MM.1S (cell line): ENCODE results near the gene EMC8.

ENCODE experiments used
- DNase-seq: peaks from one replicate; pipeline ENCODE4 v3.0.0-alpha.2; 2015
- H2AFZ ChIP-seq: fragments of 300-600 bp; sonication (generic); 2 replicates; pipeline ENCODE4 v1.6.0; 2016; ENCODE audit warnings: antibody characterized with exemption, low read length
- H3F3A ChIP-seq: fragments of 300-600 bp; sonication (generic); 2 replicates; pipeline ENCODE4 v1.6.1; 2016; ENCODE audit warnings: mild to moderate bottlenecking, antibody characterized with exemption, low read length, moderate library complexity, mixed read lengths; ENCODE audit not compliant: insufficient read depth
- H3K27ac ChIP-seq: fragments of 300-600 bp; sonication (generic); 2 replicates; pipeline ENCODE4 v1.5.1; 2016; ENCODE audit warnings: mild to moderate bottlenecking, low read length
- H3K27me3 ChIP-seq: fragments of 300-600 bp; sonication (generic); replicated peaks from 2 replicates; pipeline ENCODE4 v1.6.0; 2016; ENCODE audit warnings: low read length; ENCODE audit not compliant: insufficient read depth
- H3K36me3 ChIP-seq: fragments of 300-600 bp; sonication (generic); replicated peaks from 2 replicates; pipeline ENCODE4 v1.6.1; 2016; ENCODE audit warnings: mild to moderate bottlenecking, low read length, mixed read lengths; ENCODE audit not compliant: insufficient read depth
- H3K4me1 ChIP-seq: fragments of 300-600 bp; sonication (generic); 2 replicates; pipeline ENCODE4 v1.6.1; 2016; ENCODE audit warnings: low read length, mixed read lengths
- H3K4me2 ChIP-seq: fragments of 300-600 bp; sonication (generic); 2 replicates; pipeline ENCODE4 v1.6.0; 2016; ENCODE audit warnings: low read depth, low read length
- H3K4me3 ChIP-seq: fragments of 300-600 bp; sonication (generic); 2 replicates; pipeline ENCODE4 v1.5.1; 2016; ENCODE audit warnings: low read length, mixed read lengths
- H3K79me2 ChIP-seq: fragments of 300-600 bp; sonication (generic); 2 replicates; pipeline ENCODE4 v1.6.1; 2016; ENCODE audit warnings: mixed run types, low read length, mixed read lengths
- H3K9ac ChIP-seq: fragments of 300-600 bp; sonication (generic); 2 replicates; pipeline ENCODE4 v1.6.1; 2016; ENCODE audit warnings: low read length, mixed read lengths
- H3K9me2 ChIP-seq: fragments of 300-600 bp; sonication (generic); replicated peaks from 2 replicates; pipeline ENCODE4 v1.6.1; 2016; ENCODE audit warnings: mild to moderate bottlenecking, low read length, mixed read lengths; ENCODE audit not compliant: insufficient read depth
- H3K9me3 ChIP-seq: fragments of 300-600 bp; sonication (generic); replicated peaks from 2 replicates; pipeline ENCODE4 v1.6.1; 2016; ENCODE audit warnings: mild to moderate bottlenecking, low read length, mixed read lengths; ENCODE audit not compliant: insufficient read depth
- H4K20me1 ChIP-seq: fragments of 300-600 bp; sonication (generic); 2 replicates; pipeline ENCODE4 v1.6.1; 2016; ENCODE audit warnings: mild to moderate bottlenecking, low read length, moderate library complexity, mixed read lengths; ENCODE audit not compliant: insufficient read depth
- CTCF ChIP-seq: fragments of 300-600 bp; sonication (generic); IDR thresholded peaks from 2 replicates; pipeline ENCODE4 v1.5.1; 2016; ENCODE audit warnings: antibody characterized with exemption, low read length, mixed read lengths
- EZH2 ChIP-seq: fragments of 300-600 bp; sonication (generic); optimal IDR thresholded peaks from 2 replicates; pipeline ENCODE3; 2017; ENCODE audit warnings: low read depth, mild to moderate bottlenecking, antibody characterized with exemption, low read length, mixed read lengths
- EZH2phosphoT487 ChIP-seq: fragments of 300-600 bp; sonication (generic); IDR thresholded peaks from 2 replicates; pipeline ENCODE4 v1.6.1; 2018; ENCODE audit warnings: antibody characterized with exemption, low read length

EMC8 gene

DNA sequence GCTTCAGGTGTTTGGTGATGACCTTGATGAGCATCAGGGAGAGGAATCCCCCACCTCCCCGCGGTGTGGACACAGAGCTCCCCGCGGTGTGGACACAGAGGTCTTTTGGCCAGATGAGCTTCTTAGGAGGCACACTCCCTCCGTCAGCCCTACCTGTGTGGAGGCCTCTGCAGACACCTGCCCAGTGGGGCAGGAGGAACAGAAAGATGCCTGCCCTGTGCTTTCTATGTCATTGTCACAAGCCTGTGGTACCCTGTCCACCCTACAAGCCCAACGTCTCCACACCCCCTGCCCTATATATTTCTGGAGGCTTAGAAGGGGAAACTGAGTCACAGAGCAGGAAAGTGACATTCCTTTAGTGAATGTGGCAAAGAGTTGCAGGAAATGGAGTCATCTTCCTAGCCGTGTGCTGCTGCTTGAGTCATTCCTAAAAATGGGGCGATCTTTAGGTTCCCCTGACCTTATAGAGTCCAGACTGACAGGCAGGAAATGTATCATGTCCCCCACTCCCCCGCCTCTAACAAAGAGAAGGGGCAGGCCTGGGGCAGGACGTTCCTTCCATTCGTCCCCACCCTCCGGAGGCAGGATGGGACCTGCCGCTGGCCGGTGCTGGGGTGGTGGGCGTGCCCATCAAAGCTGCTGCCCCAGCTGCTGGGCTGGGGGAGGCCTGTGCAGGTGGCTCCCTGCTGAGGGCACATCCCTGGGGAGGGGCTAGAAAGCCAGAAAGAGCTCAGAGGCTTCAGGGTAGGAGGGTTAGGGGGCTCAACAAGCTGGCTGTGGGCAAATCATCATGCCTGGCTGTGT lies 47.4 kb downstream of the EMC8 start:
- Histone ChIP-seq H3K27ac (no peak overlapping the region), H3K4me3 (no peak overlapping the region), H3K4me2 (no peak overlapping the region), H3K9ac (no peak overlapping the region), H3K9me2 (no peaks in the 10 kb centered on the region), H4K20me1 (no peaks in the 10 kb centered on the region), H3K36me3 (no peaks in the 10 kb centered on the region), H2AFZ (no peak overlapping the region), H3K4me1 (0 out of 2 replicates have a peak, but pooled peaks cover under 1% of the 10 kb centered on the region), H3K79me2 (no peaks in the 10 kb centered on the region), H3F3A (no peaks in the 10 kb centered on the region), H3K9me3 (no peaks in the 10 kb centered on the region), H3K27me3 (peaks cover 31% of the 10 kb centered on the region)
- no peak for DNase-seq
- TF ChIP-seq EZH2phosphoT487: no peak
- no peak for TF ChIP-seq EZH2
- TF ChIP-seq CTCF: no peak

DNA sequence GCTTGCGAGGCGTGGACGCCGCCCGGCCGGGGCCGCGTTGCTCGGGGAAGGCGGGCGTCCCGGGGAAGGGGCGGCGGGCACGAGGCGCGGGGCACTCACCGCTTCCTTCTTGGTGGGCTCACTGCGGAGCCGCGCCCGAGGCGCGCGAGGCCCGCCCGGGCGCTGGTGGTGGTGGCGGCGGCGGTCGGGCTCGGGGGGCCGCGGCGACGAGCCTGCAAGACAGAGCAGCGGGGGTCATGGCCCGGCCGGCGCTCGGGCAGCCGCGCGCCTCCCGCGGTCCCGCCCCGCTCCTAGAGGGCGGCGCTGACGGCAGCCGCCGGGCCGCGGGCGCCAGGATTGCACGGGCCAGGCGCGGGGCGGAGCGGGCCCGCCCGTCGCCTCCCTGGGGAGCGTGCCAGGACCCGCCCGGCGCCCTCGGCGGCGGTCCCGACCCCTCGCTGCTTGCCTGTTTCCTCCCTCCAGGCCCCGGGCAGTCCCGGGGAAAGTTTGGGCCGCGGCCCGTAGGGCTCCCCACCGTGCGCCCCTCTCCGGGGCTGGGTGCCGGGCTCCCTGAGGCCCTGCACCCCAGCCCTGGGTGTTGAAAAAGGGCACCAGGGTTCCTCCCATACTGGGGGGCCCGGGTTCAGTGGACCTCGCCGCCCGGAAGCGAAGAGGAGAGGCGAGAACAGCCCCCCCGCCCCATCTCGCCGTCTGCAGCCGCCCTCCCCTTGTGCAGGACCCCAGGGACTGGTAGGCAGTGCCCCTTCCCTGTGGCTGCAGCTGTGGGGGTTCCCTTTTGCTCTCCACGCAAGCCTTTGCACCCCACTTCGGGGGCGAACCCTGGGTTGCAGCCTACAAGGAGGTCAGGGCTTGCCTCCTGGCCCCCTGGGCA lies 48.3 kb downstream of the EMC8 start, which contains the start of gene C16orf74:
Gene C16orf74 (minus strand): TSS at position 270 of the 871 bp plus-strand sequence. CDS start 15,879 bp downstream, outside the sequence.
- TF ChIP-seq CTCF: no peak
- TF ChIP-seq EZH2: no peak
- TF ChIP-seq EZH2phosphoT487: no peak
- no peak within 1 kb of the TSS for H2AFZ ChIP-seq

GRCh38 chr16:85750146-85750826 lies 49.1 kb downstream of the EMC8 start:
- Histone ChIP-seq H3K4me1 (0 out of 2 replicates have a peak, but pooled peaks cover 4% of the 10 kb centered on the region), H3K36me3 (no peaks in the 10 kb centered on the region), H3F3A (no peaks in the 10 kb centered on the region), H3K27me3 (peaks cover 31% of the 10 kb centered on the region), H3K4me2 (peak overlapping the region; percentile 54; the same call in 1 of the 2 replicates), H3K79me2 (no peaks in the 10 kb centered on the region), H3K4me3 (no peak overlapping the region), H3K9me3 (no peaks in the 10 kb centered on the region), H2AFZ (no peak overlapping the region), H4K20me1 (no peaks in the 10 kb centered on the region), H3K9me2 (no peaks in the 10 kb centered on the region), H3K9ac (no peak overlapping the region), H3K27ac (no peak overlapping the region)
- no peak for DNase-seq
- no peak for TF ChIP-seq CTCF
- no peak for TF ChIP-seq EZH2
- TF ChIP-seq EZH2phosphoT487: no peak

More for the DNA sequence above, 48.3 kb downstream of the EMC8 start, which contains the start of gene C16orf74:
- H3K27me3 ChIP-seq: peaks cover 31% of the 10 kb centered on the region
- H3K9me2 ChIP-seq: no peaks in the 10 kb centered on the region
- peak; percentile 14 for DNase-seq
- no peaks in the 10 kb centered on the region for H3K9me3 ChIP-seq
- no peaks in the 10 kb centered on the region for H4K20me1 ChIP-seq
- no peak within 1 kb of the TSS for H3K4me3 ChIP-seq
- H3K36me3 ChIP-seq: no peaks in the 10 kb centered on the region
- peak within 1 kb of the TSS; percentile 54; the same call in 1 of the 2 replicates for H3K4me2 ChIP-seq
- H3F3A ChIP-seq: no peaks in the 10 kb centered on the region
- H3K9ac ChIP-seq: no peak within 1 kb of the TSS
- no peak within 1 kb of the TSS for H3K27ac ChIP-seq
- 0 out of 2 replicates have a peak, but pooled peaks cover 4% of the 10 kb centered on the region for H3K4me1 ChIP-seq
- no peaks in the 10 kb centered on the region for H3K79me2 ChIP-seq
